Measurements from ENCODE around the gene PAPPA.

PAPPA gene

DNA sequence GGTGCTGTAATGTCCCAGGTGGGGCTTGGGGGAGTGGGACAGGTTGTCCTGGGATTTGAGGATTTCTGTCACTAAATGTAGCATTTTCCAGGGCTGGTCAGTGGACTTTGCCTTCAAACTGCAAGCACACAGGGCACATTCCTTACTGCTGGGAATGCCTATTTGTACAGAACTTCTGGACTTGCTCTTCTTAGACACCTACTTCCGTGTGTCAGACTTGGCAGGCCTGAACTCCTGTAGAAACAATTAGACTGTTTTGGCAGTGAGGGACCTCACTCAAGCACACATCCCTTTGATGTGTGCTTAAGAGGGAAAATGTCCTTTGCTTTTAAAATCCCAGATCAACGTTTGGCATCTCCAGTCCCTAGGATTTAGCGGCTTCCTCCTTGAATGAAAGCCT lies 192.2 kb downstream of the PAPPA start:
- H3K4me3 ChIP-seq (ENCODE audit: low read length), result no peak overlapping the region
- no peak for DNase-seq (ENCODE audit: low read depth)
- TF ChIP-seq, protein P1, sequence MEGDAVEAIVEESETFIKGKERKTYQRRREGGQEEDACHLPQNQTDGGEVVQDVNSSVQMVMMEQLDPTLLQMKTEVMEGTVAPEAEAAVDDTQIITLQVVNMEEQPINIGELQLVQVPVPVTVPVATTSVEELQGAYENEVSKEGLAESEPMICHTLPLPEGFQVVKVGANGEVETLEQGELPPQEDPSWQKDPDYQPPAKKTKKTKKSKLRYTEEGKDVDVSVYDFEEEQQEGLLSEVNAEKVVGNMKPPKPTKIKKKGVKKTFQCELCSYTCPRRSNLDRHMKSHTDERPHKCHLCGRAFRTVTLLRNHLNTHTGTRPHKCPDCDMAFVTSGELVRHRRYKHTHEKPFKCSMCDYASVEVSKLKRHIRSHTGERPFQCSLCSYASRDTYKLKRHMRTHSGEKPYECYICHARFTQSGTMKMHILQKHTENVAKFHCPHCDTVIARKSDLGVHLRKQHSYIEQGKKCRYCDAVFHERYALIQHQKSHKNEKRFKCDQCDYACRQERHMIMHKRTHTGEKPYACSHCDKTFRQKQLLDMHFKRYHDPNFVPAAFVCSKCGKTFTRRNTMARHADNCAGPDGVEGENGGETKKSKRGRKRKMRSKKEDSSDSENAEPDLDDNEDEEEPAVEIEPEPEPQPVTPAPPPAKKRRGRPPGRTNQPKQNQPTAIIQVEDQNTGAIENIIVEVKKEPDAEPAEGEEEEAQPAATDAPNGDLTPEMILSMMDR (conservative IDR thresholded peaks at IDR 0.05; ENCODE audit: low read depth, low read length), result no peak

DNA sequence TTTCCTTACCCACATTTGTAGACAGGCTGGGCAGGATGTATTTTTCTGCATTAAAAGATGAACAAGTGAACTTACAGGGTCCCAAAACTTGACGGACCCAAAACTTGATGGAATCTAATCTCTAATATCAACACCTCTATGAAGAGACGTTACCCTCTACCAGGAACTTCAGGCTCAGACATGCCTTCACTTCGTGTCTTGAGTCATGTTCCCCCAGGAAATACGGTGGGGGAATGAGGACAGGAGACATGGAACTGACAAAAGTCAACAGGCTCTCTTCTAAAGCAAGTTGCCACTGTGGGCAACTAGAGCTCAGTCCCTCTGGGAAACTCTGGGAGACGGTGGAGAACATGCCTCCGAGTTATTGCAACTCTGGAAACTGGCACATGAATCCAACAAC lies 196.1 kb downstream of the PAPPA start:
- TF ChIP-seq, protein P1 (conservative IDR thresholded peaks at IDR 0.05; ENCODE audit: low read depth, low read length), result no peak
- no peak for DNase-seq (ENCODE audit: low read depth)
- no peak overlapping the region for H3K4me3 ChIP-seq (ENCODE audit: low read length)

DNA sequence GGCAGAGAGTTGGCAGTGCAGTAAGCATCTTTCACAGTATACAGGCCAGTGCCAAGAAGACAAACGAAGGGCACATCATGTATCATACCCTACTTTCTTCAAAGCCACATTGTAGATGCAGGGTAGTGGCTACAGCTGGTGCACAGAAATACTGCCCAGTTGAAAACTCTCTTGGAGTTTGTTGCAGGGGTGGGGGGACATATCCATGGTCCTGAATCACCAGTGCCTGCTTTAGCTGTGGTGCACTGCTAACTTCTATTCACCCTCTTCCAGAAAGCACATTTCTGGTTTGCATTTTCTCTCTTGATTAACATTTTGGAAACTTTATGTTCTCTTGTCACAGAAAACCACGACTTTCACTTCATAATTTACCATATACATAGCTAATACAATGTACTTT lies 196.6 kb downstream of the PAPPA start:
- TF ChIP-seq, protein P1 (conservative IDR thresholded peaks at IDR 0.05; ENCODE audit: low read depth, low read length), result no peak
- no peak overlapping the region for H3K4me3 ChIP-seq (ENCODE audit: low read length)
- no peak for DNase-seq (ENCODE audit: low read depth)

DNA sequence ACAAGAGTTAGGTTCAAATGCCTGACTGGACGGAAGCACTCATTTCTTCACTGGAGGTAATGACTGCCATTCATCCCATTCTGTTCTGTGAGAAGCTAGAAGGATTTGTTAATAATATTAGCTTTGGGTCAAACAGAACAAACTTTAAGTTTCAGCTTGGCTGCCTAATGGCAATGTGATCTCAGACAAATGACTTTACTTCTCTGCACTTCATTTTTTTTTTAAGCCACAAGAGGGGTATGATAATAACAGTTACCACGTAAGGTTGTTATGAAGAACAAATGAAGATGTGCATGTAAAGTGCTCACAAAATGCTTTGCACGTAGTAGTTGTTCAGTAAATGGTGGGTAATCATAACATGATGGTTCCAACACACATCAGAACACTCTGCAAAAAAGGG lies 199.4 kb downstream of the PAPPA start:
- TF ChIP-seq, protein P1 (conservative IDR thresholded peaks at IDR 0.05; ENCODE audit: low read depth, low read length), result no peak

DNA sequence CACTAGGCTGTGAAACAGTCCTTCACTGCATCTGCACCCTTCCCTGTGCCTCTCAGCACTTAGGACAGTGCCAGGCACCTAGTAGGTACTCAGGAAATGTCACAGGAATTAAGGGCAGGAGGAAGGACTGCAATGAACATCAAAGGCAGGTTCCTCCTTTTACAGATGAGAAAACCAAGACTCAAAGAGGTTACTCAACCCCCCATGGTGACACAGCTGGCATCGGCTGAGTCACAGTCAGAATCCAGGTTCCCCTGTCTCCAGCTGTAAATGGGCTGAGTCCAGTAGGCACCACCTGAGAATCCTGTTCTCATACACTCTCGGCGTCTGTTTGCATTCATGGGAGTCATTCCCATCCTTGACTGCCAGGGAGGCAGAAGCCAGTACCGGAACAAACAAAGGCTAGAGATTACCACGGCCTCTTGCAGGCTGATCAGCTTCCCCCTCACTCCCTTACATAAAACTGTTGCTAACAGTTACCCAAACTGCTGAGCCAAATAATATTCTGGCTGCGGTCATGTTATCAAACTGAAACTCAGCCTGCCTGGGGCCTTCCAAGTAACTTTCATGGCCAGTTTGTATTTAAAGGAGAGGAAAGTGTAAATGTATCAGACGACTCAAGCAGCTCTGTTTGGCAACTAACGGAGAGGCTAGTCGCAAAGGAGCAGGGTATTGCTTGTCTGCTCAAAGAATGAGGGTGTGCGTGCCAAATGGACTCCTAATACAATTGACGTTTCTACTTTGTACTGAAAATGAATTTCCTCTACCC lies 201.7 kb downstream of the PAPPA start:
- H3K4me3 ChIP-seq (ENCODE audit: low read length), result no peak overlapping the region
- DNase-seq (ENCODE audit: low read depth), result no peak
- TF ChIP-seq, protein P1 (conservative IDR thresholded peaks at IDR 0.05; ENCODE audit: low read depth, low read length), result no peak

More for the DNA sequence above, 199.4 kb downstream of the PAPPA start:
- no peak for DNase-seq (ENCODE audit: low read depth)
- no peak overlapping the region for H3K4me3 ChIP-seq (ENCODE audit: low read length)

DNA sequence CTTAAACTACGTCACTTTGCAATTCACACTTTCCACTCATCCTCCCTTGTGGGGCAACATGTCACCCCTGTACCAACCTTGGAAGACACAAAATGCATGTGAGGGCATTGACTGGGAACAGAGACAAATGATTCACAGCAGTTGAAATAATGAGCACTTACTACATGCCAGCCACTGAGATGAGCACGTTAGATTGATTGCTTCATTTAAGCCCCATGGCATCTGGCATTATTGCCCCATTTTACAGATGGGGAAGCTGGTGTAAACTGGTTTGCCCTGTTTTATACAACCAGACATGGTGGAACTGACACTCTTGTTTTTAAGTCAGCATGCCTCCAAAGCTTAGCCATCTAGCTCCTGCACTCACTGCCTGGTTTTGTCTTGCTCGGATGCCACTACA lies 204.7 kb downstream of the PAPPA start:
- no peak for DNase-seq (ENCODE audit: low read depth)
- H3K4me3 ChIP-seq (ENCODE audit: low read length), result no peak overlapping the region
- TF ChIP-seq, protein P1 (conservative IDR thresholded peaks at IDR 0.05; ENCODE audit: low read depth, low read length), result no peak

DNA sequence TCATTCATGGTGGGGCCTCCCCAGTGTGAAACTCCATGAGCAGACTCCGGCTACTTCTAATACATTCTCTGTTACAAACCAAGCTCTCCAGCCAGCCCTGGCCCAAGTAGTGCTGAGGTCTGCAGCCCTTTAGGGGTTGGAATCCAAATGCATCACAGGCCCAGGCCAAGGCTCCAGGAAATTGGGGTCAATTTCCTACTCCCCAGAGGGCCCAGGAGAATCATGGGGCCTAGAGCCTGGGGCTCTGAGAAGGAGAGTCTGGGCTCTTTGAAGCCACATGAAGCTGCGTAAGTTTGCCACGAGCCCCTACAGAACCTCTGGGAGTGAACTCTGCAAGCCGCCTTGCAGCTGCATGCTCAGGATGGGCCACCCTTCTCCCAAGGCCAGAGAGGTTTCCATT lies 206.4 kb downstream of the PAPPA start:
- H3K4me3 ChIP-seq (ENCODE audit: low read length), result no peak overlapping the region
- no peak for DNase-seq (ENCODE audit: low read depth)
- TF ChIP-seq, protein P1 (conservative IDR thresholded peaks at IDR 0.05; ENCODE audit: low read depth, low read length), result no peak
